RWPE2 (cell line): ENCODE measurements around the gene UBIAD1.

Experiments
- ATAC-seq: fragments of 200-7000 bp; cut with Tn5 transposase; 3 replicates; pipeline ENCODE4 v1.9.1; 2021; ENCODE audit warnings: low read depth
- DNase-seq: peaks from one replicate; pipeline ENCODE4 v3.0.0-alpha.2; 2020; ENCODE audit warnings: low spot score
- H3K27ac ChIP-seq: fragments of 450-650 bp; 2 replicates; pipeline ENCODE4 v1.5.1; 2017; ENCODE audit warnings: mild to moderate bottlenecking; ENCODE audit not compliant: poor library complexity, severe bottlenecking
- H3K27me3 ChIP-seq: fragments of 250-450 bp; sonication (Bioruptor Pico); 2 replicates; pipeline ENCODE4 v1.5.1; 2021; ENCODE audit warnings: mild to moderate bottlenecking, moderate library complexity; ENCODE audit not compliant: insufficient read depth, poor library complexity, severe bottlenecking
- H3K36me3 ChIP-seq: fragments of 250-450 bp; sonication (Bioruptor Pico); 2 replicates; pipeline ENCODE4 v1.5.1; 2020; ENCODE audit warnings: low read depth, mild to moderate bottlenecking, moderate library complexity
- H3K4me1 ChIP-seq: fragments of 250-450 bp; sonication (Bioruptor Pico); 2 replicates; pipeline ENCODE4 v1.5.1; 2021; ENCODE audit warnings: mild to moderate bottlenecking, moderate library complexity; ENCODE audit not compliant: insufficient read depth, poor library complexity, severe bottlenecking
- H3K4me3 ChIP-seq: fragments of 250-450 bp; sonication (Bioruptor Pico); 2 replicates; pipeline ENCODE4 v1.5.1; 2021; ENCODE audit warnings: mild to moderate bottlenecking, moderate library complexity; ENCODE audit not compliant: severe bottlenecking
- H3K9me3 ChIP-seq: fragments of 250-450 bp; sonication (Bioruptor Pico); 2 replicates; pipeline ENCODE4 v1.5.1; 2021; ENCODE audit warnings: mild to moderate bottlenecking, moderate library complexity; ENCODE audit not compliant: severe bottlenecking
- CTCF ChIP-seq: fragments of 450-650 bp; IDR thresholded peaks from one replicate; pipeline ENCODE4 v1.5.1; 2017; ENCODE audit warnings: mild to moderate bottlenecking, moderate library complexity; ENCODE audit not compliant: poor library complexity, severe bottlenecking

Gene UBIAD1

DNA sequence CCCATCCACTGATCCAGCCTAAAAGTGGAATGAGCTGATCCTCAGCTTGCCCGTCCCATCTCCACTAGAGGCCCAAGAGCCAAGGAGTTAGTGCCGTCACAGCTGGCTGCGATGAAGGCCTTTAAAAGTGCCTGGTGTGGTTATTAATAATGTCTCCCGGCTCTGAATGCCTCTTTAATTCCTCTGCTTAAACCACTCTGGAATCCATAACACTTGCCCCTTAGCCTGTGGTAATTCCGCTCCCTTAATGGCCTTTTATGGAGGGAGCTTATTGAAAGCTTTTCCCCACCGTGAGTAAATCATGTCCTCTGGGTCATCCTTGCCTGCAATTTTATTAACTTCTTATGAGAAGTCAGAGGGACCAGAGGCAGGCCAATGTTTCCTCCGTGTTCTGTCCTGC lies 55.4 kb downstream of the UBIAD1 start:
- no peak for TF ChIP-seq CTCF
- no peak for DNase-seq
- no peaks in the 10 kb centered on the region for H3K9me3 ChIP-seq
- H3K4me3 ChIP-seq: no peak overlapping the region
- no peaks in the 10 kb centered on the region for H3K4me1 ChIP-seq
- no peak overlapping the region for H3K27ac ChIP-seq
- no peak for ATAC-seq
- no peaks in the 10 kb centered on the region for H3K36me3 ChIP-seq
- H3K27me3 ChIP-seq: no peaks in the 10 kb centered on the region

DNA sequence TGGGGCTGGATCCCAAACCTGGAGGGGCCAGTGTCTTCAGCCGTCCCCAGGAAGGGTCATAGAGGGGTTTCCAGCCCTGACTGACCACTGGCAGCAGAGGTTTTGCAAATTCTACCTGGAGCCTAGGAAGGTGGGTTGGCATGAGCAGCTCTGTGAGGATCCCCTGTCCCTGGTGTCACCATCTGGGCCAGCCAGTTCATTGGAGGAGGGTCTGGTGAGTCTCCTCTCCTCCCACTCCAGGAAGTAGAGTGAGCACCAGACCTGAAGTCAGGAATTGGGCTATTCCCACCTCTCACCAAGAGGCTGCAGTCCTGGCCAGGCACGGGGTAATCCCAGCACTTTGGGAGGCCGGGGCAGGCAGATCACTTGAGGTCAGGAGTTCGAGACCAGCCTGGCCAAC lies 57.4 kb downstream of the UBIAD1 start:
- no peak for TF ChIP-seq CTCF
- H3K4me1 ChIP-seq: no peaks in the 10 kb centered on the region
- H3K36me3 ChIP-seq: no peaks in the 10 kb centered on the region
- H3K27ac ChIP-seq: no peak overlapping the region
- DNase-seq: no peak
- no peaks in the 10 kb centered on the region for H3K27me3 ChIP-seq
- H3K4me3 ChIP-seq: no peak overlapping the region
- no peaks in the 10 kb centered on the region for H3K9me3 ChIP-seq
- ATAC-seq: no peak

DNA sequence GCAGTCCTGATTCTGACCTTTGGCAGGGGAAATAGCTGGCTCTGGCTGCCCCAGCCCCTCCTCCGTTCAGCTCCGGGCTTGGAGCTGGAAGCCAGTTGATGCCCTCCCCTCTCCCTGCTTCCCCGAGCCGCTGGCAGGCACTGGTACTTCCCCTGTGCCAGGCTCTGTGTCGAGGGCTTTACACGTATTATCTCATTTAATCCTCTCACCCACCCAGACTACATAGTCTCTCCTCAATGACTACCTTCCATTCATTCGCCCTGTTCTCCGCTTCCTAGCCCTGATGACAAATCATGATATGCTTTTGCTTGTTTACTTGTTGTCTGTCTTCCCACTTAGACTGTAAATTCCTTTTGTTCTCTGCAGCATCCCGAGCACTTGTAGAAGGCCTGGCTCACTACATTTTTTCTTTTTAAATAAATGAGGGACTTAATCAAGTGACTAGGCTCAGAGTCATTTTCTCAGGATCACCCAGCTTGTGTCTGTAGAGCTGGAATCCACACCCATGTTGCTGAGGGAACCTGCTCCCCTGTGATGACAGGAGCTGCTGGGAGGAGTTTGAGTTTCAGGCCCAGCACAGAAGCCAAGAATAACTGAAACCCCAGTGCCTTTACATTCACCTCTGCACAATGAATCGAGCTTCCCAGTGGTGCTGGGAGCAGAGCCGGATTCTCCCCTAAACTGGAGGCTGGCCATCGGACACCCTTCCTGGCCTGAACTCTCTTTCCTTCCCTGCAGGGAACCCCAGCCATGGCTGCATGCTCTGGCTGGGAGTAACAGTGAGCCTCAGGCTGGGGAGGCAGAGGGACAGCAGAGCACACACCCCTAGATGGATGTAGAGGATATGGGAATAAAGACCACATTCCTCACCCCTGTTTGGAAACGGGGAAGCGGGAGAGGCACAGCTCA lies 58.3 kb downstream of the UBIAD1 start:
- no peak for DNase-seq
- ATAC-seq: no peak
- H3K4me1 ChIP-seq: no peaks in the 10 kb centered on the region
- H3K27me3 ChIP-seq: no peaks in the 10 kb centered on the region
- no peaks in the 10 kb centered on the region for H3K9me3 ChIP-seq
- H3K36me3 ChIP-seq: no peaks in the 10 kb centered on the region
- no peak for TF ChIP-seq CTCF
- H3K4me3 ChIP-seq: no peak overlapping the region
- no peak overlapping the region for H3K27ac ChIP-seq

DNA sequence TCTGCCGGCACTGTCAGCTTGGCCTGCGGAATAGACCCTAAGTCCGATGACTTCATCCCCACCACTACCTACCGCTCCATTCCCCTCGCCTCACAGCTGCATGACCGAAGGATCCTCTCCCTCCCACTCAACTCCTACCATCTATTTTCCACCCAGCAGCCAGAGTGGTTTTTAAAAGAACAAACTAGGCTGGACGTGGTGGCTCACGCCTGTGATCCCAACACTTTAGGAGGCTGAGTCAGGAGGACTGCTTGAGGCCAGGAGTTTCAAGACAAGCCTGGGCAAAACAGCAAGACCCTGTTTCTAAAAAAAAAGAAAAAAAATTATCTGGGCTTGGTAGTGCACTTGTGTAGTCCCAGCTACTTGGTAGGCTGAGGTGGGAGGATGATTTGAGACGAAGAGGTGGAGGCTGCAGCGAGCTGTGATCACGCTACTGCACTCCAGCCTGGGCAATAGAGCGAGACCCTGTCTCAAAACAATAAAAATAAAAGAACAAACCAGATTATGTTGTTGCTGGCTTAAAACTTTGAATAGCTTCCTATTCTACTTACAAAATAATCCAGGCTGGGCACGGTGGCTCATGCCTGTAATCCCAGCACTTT lies 59.0 kb downstream of the UBIAD1 start:
- no peak for TF ChIP-seq CTCF
- no peaks in the 10 kb centered on the region for H3K36me3 ChIP-seq
- H3K9me3 ChIP-seq: no peaks in the 10 kb centered on the region
- H3K27ac ChIP-seq: no peak overlapping the region
- no peak overlapping the region for H3K4me3 ChIP-seq
- H3K4me1 ChIP-seq: no peaks in the 10 kb centered on the region
- no peak for ATAC-seq
- no peak for DNase-seq
- no peaks in the 10 kb centered on the region for H3K27me3 ChIP-seq

- ATAC-seq (no peak), DNase-seq (no peak)
- no peak overlapping the region for H3K4me3 ChIP-seq
These were observed 60.6 kb downstream of the UBIAD1 start for GRCh38 chr1:11333631-11334030.

More at GRCh38 chr1:11333631-11334030, 60.6 kb downstream of the UBIAD1 start:
- H3K9me3 ChIP-seq: no peaks in the 10 kb centered on the region
- TF ChIP-seq CTCF: no peak
- no peaks in the 10 kb centered on the region for H3K27me3 ChIP-seq
- H3K4me1 ChIP-seq: no peaks in the 10 kb centered on the region
- H3K27ac ChIP-seq: no peak overlapping the region
- no peaks in the 10 kb centered on the region for H3K36me3 ChIP-seq
